HG03457 (cell line): ENCODE data around the gene GOLGA6L7.
"Not testable (repeated sequence)": the region's sequence is repeated elsewhere in the genome, so short reads cannot be mapped to it uniquely, and the experiment has no call there.

Source experiments
- ATAC-seq: cut with Tn5 transposase; IDR thresholded peaks from one replicate; pipeline ENCODE4 v1.9.1; 2021; ENCODE audit warnings: moderate number of reproducible peaks; ENCODE audit not compliant: unreplicated experiment

GOLGA6L7 gene

DNA sequence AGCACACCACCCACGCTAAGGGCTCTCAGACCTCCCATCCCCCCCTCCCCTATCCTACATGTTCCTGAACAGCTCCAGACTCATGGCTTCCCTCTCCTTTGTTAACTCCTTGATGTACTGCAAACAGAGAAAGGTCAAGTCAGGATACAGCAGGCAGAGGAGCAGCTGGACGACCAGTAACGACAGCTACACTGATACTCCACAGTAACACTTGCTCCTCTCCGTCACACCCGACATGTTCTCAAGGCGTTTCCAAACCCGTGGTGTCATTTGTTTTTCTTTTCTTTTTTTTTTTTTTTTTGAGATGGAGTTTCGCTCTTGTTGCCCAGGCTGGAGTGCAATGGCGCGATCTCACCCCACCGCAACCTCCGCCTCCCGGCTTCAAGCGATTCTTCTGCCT is 4.3 kb downstream of the GOLGA6L7 start:
- not testable (repeated sequence) for ATAC-seq

DNA sequence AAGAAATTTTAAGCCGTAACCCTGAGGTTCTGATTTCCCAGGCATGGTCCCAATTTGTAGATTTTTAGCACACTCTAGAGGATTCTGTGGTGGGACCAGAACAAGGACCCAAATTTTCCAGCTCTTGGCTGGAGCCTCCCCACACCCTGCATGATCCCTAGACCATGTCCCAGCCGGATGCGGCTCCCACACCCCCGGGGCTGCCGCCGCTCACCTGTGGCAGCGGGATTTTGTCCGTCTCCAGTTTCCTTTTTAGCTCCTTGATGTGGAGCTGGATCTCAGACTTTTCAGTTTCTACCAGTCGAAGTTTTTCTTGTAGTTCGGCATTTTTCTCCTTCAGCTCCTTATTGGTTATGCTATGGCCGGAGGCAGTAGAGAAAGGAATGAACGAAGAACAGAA is 4.9 kb downstream of the GOLGA6L7 start:
- not testable (repeated sequence) for ATAC-seq

DNA sequence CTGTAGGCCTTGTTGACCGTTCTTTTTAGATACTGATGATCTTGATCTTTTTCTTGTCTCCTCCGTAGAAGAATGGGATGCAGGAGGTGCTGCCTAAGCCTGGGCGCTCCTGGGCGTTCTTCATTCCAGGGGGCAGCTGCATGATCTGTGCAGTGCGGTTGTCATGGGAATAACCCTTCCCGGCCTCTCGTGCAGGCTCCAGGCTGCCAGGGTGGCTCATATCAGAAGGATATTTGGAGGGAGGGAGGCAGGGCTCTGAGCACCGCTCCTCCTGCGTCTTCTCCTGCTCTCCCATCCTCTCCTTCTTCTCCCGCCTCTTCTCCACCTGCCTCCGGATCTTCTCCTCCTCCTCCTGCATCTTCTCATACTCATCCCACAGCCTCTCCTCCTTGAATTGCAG is 6.2 kb downstream of the GOLGA6L7 start:
- not testable (repeated sequence) for ATAC-seq

DNA sequence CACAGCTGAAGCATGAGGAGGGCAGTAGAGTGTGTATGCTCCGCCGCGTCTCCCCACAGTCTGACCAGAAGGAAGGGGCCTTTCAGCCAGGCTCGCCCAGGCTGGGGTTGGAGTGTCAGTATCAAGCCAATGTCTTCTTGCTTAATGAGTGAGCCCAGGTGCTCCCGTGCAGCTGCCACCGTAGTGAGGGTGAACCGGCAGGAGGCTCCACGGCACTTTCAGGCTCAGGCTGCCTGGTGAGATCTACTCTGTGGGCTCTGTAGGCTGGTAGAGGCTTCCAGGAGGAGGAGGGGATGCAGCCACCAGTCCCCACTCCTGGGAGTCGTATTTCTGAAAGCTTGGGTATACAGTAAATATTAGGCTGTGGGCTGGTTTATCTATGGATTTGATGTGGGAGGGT is 8.2 kb downstream of the GOLGA6L7 start:
- ATAC-seq = not testable (repeated sequence)

DNA sequence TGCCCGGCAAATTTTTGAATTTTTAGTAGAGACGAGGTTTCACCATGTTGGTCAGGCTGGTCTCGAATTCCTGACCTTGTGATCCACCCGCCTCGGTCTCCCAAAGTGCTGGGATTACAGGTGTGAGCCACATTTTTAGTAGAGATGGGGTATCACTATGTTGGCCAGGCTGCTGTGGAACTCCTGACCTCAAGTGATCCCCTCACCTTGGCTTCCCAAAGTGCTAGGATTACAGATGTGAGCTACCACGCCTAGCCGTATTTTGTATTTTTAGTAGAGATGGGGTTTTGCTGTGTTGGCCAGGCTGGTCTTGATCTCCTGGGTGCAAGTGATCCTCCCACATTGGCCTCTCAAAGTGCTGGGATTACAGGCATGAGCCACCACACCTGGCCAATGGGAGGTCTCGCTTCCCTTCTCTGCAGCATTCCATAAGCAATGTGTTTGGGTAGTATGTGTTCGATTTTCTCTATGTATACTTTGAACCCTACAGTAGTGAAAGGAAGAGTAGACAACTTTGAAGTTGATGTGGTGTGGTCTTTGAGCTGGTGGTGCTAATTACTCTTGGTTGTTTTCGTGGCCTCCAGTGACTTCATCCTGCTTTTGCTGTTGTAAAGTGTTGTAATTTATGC is 13.4 kb downstream of the GOLGA6L7 start:
- not testable (repeated sequence) for ATAC-seq

DNA sequence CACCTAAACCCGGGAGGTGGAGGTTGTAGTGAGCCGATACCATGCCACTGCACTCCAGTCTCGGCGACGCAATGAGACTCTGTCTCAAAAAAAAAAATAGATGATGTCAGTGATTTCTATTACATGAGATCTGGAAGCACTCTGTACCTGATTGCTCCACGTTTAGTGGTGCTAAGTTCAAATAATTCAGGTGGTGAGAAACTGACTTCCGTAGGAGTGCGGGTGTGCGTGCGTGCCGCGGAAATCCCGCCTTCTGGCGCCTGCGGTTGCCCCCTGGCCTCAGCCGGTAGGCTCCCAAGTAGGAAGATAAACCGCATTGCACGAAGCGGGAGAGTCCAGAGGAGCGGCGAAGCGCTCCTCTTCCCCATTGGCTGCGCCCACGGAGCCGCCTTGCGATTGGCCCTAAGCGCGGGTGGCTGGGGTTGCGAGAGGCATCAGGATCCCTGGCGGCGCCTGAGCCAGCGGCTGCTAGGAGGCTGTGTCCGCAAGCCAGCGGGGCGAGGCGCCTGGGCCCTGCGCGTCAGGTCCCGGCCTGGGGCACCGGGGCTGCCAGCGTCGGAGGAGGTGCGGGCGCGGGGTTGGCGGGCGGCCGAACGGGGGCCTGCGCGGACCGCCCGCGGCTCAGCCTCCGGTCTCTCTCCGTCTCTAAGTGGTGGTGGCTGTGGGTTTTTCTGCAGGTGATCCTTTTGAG is 16.4 kb downstream of the GOLGA6L7 start:
- ATAC-seq = not testable (repeated sequence)

DNA sequence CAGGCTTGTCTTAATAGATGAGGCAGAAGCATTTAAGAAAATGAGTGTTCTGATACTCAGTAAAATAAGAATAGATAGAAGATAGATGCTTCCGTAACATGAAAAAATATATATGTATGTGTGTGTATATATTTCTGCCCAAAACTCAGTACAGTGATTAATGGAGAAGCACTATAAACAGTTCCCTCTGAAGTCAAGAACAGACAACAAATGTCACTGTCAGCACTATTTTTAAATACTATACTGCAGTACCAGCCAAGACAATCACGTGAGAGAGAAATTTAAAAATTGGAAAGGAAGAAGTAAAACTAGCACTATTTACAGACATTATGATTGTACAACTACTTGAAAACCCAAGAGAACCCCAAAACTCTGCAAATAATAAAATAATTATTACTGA is 27.0 kb downstream of the GOLGA6L7 start:
- not testable (repeated sequence) for ATAC-seq

DNA sequence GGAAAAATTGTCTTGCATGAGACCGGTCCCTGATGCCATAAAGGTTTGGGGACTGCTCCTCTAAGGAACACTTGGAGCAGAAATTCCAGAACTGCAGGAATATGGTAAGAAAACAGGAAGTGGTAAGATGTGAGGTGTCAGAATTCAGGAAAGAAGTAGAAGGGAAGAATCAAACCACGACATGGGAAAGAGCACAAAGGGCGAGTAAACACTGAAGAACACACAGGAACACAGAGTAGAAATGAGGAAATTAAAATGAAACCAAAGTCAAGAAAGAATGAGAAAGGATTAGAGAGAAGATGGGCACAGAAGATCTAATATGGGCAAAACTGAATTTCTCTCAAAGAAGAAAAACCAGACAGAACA is 28.5 kb downstream of the GOLGA6L7 start:
- ATAC-seq = not testable (repeated sequence)

DNA sequence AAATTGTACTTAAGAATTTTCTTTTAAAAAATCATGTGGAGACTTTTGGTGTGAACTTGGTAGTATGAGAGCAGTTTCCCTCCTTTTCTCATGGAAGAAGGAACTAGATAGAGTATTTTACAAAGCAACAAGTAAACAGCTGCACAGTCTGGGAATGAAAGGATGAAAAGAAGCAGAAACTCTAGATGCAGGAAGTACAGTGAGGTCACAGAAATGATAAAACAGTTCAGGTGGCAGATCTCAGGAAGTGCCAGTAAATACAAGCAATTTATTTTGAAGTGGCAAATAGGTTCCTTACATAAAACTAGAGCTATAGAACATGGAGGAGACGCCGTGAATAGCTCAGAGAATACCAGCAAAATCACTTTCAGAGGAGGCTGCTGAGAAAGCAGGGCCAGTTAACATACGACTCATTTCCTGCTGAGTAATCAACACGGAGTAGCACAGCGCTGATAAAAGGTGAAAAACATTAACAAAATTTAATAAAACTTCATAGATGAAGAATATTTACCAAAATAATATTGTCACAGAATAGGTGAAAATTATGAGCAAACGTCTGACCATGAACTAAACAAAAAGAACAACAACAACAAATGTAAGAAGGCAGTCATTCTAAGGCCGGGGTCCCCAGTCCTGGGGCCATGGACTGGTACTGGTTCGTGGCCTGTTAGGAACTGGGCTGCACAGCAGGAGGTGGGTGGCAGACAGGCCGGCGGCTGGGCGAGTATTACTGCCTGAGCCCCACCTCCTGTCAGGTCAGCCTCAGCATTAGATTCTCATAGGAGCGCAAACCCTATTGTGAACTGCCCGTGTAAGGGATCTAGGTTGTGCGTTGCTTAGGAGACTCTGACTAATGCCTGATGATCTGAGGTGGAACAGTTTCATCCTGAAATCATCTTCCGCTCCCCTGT is 29.2 kb downstream of the GOLGA6L7 start:
- not testable (repeated sequence) for ATAC-seq

DNA sequence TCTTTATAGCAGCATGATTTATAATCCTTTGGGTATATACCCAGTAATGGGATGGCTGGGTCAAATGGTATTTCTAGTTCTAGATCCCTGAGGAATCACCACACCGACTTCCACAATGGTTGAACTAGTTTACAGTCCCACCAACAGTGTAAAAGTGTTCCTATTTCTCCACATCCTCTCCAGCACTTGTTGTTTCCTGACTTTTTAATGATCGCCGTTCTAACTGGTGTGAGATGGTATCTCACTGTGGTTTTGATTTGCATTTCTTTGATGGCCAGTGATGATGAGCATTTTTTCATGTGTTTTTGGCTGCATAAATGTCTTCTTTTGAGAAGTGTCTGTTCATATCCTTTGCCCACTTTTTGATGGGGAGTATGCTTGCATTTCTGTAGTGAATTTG is 30.3 kb downstream of the GOLGA6L7 start:
- not testable (repeated sequence) for ATAC-seq

DNA sequence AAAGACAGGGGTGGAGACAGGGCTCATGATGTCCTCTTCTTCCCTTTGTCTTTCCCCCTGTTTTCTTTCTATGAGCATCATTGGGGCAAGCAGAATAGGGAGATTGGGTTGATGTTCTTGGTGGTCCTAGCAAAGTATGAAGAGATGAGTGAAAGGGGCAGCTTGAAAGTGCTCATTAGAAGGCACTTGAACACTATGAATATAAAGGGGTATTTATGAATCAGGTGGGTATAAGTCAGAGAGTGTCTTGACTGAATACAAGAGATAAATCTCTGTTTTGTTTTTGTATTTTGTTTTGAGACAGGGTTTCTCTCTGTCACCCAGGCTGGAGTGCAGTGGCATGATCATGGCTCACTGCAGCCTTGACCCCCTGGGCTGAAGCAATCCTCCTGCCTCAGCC is 34.4 kb downstream of the GOLGA6L7 start:
- ATAC-seq = not testable (repeated sequence)

DNA sequence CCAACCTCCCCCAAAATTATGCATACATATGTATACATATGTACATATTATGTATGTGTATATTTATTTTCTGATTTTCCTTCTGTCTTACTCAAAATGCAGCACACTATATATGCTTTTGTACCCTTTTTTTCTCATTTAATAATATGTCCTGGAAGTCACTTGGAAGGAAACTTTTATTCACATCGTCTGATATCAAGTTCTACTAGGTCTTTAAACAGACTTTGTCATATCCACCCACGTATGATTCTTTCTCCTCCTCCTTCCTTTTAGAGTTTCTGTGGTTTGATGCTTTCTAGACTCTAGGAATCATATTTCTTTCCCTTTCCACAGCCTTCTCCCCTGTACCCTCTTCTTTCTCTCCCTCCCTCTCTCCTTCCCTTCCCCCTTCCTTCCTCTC is 35.1 kb downstream of the GOLGA6L7 start:
- ATAC-seq = not testable (repeated sequence)

DNA sequence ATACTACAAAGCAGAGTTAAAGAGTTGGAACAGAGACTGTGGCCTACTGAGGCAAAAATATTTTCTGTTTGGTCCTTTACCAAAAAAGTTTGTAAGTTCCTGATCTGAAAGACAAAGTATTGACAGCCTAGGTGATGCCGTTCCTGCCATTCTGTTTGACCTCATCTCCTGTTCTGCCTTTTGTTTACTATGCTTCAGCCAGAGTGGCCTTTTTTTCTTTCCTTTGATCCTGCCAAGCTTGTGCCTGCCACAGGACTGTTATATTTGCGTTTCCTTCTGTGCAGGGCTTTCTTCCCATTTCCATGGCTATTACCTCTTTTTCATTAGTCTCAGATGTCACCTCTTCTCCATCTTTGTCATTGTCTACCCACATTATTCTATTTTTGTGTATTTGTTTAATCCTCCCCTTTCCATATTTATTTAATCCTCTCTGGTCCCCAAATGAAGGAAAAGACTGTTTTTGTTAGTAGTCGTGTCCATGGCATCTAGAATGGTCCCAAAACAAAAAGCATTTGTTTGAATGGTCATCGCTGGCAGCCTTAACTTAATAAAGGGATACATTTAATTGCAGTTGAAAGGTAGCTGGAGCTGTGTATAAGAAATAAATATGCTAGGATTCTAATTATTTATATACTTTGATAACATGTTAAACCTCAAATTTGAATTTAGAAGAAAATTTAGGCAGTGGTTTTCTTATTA is 36.4 kb downstream of the GOLGA6L7 start:
- ATAC-seq = not testable (repeated sequence)

DNA sequence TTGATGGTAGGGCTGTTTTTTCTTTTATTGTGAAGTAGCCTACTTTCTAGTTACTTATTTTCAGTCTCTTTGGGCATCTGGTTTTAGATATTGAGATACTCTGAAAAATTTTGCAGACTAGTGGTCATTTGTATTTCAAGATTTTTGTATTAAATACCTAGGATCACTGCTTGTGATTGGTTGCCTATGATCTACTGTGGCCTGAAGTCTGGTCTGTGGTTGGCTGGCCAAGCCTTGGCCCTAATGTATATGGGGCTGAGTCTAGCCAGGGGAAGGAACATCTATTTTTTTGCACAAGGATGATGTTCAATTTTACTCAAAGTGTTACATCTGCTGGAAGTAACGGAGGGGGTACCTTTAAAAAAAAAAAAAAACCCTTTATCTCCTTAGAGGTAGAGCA is 38.0 kb downstream of the GOLGA6L7 start:
- not testable (repeated sequence) for ATAC-seq

DNA sequence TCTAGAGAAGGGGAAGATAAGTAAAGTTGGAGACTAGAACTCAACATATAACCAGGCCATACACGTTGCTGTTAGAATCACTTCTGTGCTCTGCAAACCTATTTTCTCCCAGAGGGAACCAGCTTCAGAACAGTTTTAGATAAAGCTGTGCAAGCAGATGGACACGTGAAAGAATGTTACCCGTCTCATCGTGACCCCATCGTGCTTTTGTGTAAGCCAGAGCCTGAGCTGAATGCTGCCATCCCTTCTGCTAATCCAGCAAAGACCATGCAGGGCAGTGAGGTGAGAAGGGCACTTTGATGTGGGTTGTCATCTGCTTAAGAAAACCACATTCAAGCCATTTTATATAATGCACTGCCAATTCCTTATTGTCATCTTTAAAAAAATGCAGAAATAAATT is 40.3 kb downstream of the GOLGA6L7 start:
- ATAC-seq = not testable (repeated sequence)

DNA sequence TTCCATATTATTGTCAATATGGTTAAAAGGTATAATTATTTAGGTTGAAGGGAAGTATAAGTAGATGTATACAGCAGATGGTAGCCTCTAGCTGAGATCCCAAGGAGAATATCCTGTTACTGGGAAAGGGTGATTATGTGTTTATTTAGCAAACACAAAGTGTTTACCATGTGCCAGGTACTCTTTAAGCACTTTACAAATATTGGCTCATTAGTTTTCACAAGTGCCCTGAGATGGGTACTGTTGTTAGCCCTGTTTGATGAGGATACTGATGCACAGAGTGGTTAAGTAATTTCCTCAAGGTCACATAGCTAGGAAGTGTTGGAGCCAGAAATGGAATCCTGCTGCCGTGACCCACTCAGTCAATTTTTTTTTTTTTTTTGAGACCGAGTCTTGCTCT is 48.1 kb downstream of the GOLGA6L7 start:
- not testable (repeated sequence) for ATAC-seq

DNA sequence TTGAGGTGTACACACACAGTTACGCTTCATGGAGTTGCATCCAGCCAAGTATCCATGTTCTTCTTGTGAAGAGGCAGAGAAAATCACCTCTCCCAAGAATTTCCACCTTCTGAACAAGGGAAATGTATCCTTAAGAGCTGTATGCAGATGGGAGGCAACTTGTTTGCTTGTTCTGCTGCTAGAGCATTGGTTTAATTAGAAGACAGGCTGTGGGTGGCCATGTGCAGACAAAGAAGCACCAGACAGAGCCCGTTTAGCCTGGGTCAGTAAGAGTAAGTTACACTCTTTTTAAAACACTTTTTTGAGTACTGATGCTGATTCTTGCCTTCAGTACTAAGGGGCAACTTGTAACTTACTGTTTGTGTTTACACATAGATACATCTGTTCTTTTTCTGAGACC is 50.2 kb downstream of the GOLGA6L7 start:
- not testable (repeated sequence) for ATAC-seq

DNA sequence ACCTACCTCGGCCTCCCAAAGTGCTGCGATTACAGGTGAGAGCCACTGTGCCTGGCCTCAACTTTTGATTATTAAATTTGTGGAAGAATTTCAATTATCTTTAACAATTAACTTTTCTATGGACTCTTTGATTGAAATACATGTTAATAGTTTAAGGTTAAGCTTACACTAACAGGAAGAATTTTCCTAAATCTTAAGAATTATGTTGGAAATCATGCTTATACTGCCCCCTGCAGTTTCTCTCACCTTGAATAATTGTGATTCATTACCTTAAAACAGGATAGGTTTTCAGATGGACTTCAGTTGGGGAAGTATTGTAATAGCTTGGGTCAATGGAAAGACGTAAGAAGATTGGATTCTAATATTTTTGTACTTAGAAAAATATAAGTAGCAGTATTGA is 54.2 kb downstream of the GOLGA6L7 start:
- ATAC-seq = not testable (repeated sequence)
